GM19397 (cell line): ENCODE results near the gene CCNI2.
"Not testable (repeated sequence)": the region's sequence is repeated elsewhere in the genome, so short reads cannot be mapped to it uniquely, and the experiment has no call there.

Experiments
- ATAC-seq: cut with Tn5 transposase; IDR thresholded peaks from one replicate; pipeline ENCODE4 v1.9.1; 2021; ENCODE audit warnings: mild to moderate bottlenecking, moderate library complexity; ENCODE audit not compliant: unreplicated experiment

The CCNI2 gene

GRCh38 chr5:132779961-132780360 is 32.7 kb downstream of the CCNI2 start:
- ATAC-seq: no peak

GRCh38 chr5:132780577-132780976 is 33.4 kb downstream of the CCNI2 start:
- no peak for ATAC-seq

GRCh38 chr5:132781029-132781428 is 33.8 kb downstream of the CCNI2 start:
- no peak for ATAC-seq

- ATAC-seq: no peak
Observed at GRCh38 chr5:132782101-132782500, 34.9 kb downstream of the CCNI2 start.

- ATAC-seq: no peak
Observed at GRCh38 chr5:132785365-132785764, 38.1 kb downstream of the CCNI2 start.

- no peak for ATAC-seq
Observed at GRCh38 chr5:132785864-132786263, 38.6 kb downstream of the CCNI2 start.

GRCh38 chr5:132787076-132787475 is 39.9 kb downstream of the CCNI2 start:
- ATAC-seq: no peak

- ATAC-seq: no peak
Observed at GRCh38 chr5:132788508-132788907, 41.3 kb downstream of the CCNI2 start.

GRCh38 chr5:132788990-132789886 is 42.0 kb downstream of the CCNI2 start:
- ATAC-seq: no peak

GRCh38 chr5:132790201-132790865 is 43.1 kb downstream of the CCNI2 start:
- no peak for ATAC-seq

- no peak for ATAC-seq
Observed at GRCh38 chr5:132791026-132791425, 43.8 kb downstream of the CCNI2 start.

GRCh38 chr5:132797651-132798050 is 50.4 kb downstream of the CCNI2 start:
- no peak for ATAC-seq

- ATAC-seq: no peak
Observed at GRCh38 chr5:132799392-132799791, 52.2 kb downstream of the CCNI2 start.

- no peak for ATAC-seq
Observed at GRCh38 chr5:132800545-132800944, 53.3 kb downstream of the CCNI2 start.

- ATAC-seq: no peak
Observed at GRCh38 chr5:132802044-132802684, 54.9 kb downstream of the CCNI2 start.

- ATAC-seq: not testable (repeated sequence)
Observed at GRCh38 chr5:132802685-132803066, 55.5 kb downstream of the CCNI2 start.
